Chondrocyte (in vitro differentiated cells): ENCODE data around the gene MTRR. TPM values are rescaled to one million over a fixed set of nuclear protein-coding genes. Genes with fewer than 3 reads are reported as not detected.

Experiments used
- DNase-seq: peaks from one replicate; pipeline ENCODE4 v3.0.0; 2021; ENCODE audit warnings: mixed read lengths, low spot score
- H3K27ac Mint-ChIP-seq: one replicate; pipeline ENCODE4 v1.8.0; 2021; ENCODE audit warnings: mild to moderate bottlenecking, moderate library complexity, mixed read lengths; ENCODE audit not compliant: unreplicated experiment
- H3K27me3 Mint-ChIP-seq: 2 replicates; pipeline ENCODE4 v1.8.0; 2021; ENCODE audit warnings: low read depth, mixed read lengths
- H3K36me3 Mint-ChIP-seq: 2 replicates; pipeline ENCODE4 v1.8.0; 2021; ENCODE audit warnings: low read depth, mixed read lengths
- H3K4me1 Mint-ChIP-seq: 2 replicates; pipeline ENCODE4 v1.8.0; 2021; ENCODE audit warnings: low read depth, mild to moderate bottlenecking, mixed read lengths
- H3K4me3 Mint-ChIP-seq: one replicate; pipeline ENCODE4 v1.8.0; 2021; ENCODE audit warnings: mild to moderate bottlenecking, moderate library complexity, mixed read lengths; ENCODE audit not compliant: unreplicated experiment
- H3K9me3 Mint-ChIP-seq: 2 replicates; pipeline ENCODE4 v1.8.0; 2021; ENCODE audit warnings: low read depth, mixed read lengths
- CTCF ChIP-seq: fragments of 200-600 bp; sonication (generic); IDR thresholded peaks from 2 replicates; pipeline ENCODE4 v1.5.0; 2021; ENCODE audit warnings: antibody characterized with exemption, mild to moderate bottlenecking, moderate library complexity
- total RNA-seq: library from RNA; stranded (reverse); gene quantifications from 3 replicates; pipeline ENCODE4 v1.2.1, GENCODE V29; 2021

The MTRR gene
- total RNA-seq, 1 donor from 2014 or later = 28.4 TPM

GRCh38 chr5:7886849-7887475 lies 18.0 kb downstream of the MTRR start:
- H3K4me1 Mint-ChIP-seq = peaks cover 12% of the 10 kb centered on the region

GRCh38 chr5:7888901-7889300 lies 20.0 kb downstream of the MTRR start:
- Mint-ChIP-seq H3K36me3 (peaks cover 26% of the 10 kb centered on the region), H3K27me3 (no peaks in the 10 kb centered on the region), H3K4me3 (no peak overlapping the region), H3K4me1 (peaks cover 12% of the 10 kb centered on the region), H3K9me3 (no peaks in the 10 kb centered on the region), H3K27ac (no peak overlapping the region)
- DNase-seq = no peak
- TF ChIP-seq CTCF = no peak

More at GRCh38 chr5:7886849-7887475, 18.0 kb downstream of the MTRR start:
- H3K27me3 Mint-ChIP-seq = no peaks in the 10 kb centered on the region
- H3K9me3 Mint-ChIP-seq = no peaks in the 10 kb centered on the region
- peaks cover 19% of the 10 kb centered on the region for H3K36me3 Mint-ChIP-seq
- no peak for DNase-seq
- no peak overlapping the region for H3K27ac Mint-ChIP-seq
- peak; percentile 88 for TF ChIP-seq CTCF
- no peak overlapping the region for H3K4me3 Mint-ChIP-seq

GRCh38 chr5:7894439-7894838 lies 25.5 kb downstream of the MTRR start:
- no peak overlapping the region for H3K4me3 Mint-ChIP-seq
- TF ChIP-seq CTCF = no peak
- H3K27ac Mint-ChIP-seq = no peak overlapping the region
- DNase-seq = no peak
- no peaks in the 10 kb centered on the region for H3K4me1 Mint-ChIP-seq
- H3K27me3 Mint-ChIP-seq = no peaks in the 10 kb centered on the region
- H3K36me3 Mint-ChIP-seq = peaks cover 54% of the 10 kb centered on the region
- H3K9me3 Mint-ChIP-seq = no peaks in the 10 kb centered on the region

- Mint-ChIP-seq H3K4me1 (no peaks in the 10 kb centered on the region), H3K9me3 (no peaks in the 10 kb centered on the region), H3K27me3 (no peaks in the 10 kb centered on the region), H3K4me3 (no peak overlapping the region), H3K27ac (no peak overlapping the region), H3K36me3 (peaks cover 54% of the 10 kb centered on the region)
- no peak for DNase-seq
- TF ChIP-seq CTCF = no peak
Measured at GRCh38 chr5:7894860-7895259, 25.9 kb downstream of the MTRR start.

GRCh38 chr5:7897014-7897600 lies 28.2 kb downstream of the MTRR start:
- H3K27me3 Mint-ChIP-seq = no peaks in the 10 kb centered on the region
- peaks cover 53% of the 10 kb centered on the region for H3K36me3 Mint-ChIP-seq
- no peaks in the 10 kb centered on the region for H3K9me3 Mint-ChIP-seq
- peak; percentile 74 for TF ChIP-seq CTCF
- no peak for DNase-seq
- H3K27ac Mint-ChIP-seq = no peak overlapping the region
- no peak overlapping the region for H3K4me3 Mint-ChIP-seq
- H3K4me1 Mint-ChIP-seq = no peaks in the 10 kb centered on the region
